HG03520 (cell line): ENCODE results near the gene HBZ.
"Not testable (repeated sequence)": the region's sequence is repeated elsewhere in the genome, so short reads cannot be mapped to it uniquely, and the experiment has no call there.

Experiments
- ATAC-seq: cut with Tn5 transposase; IDR thresholded peaks from one replicate; pipeline ENCODE4 v1.9.1; 2021; ENCODE audit warnings: mild to moderate bottlenecking, moderate library complexity; ENCODE audit not compliant: unreplicated experiment

Gene HBZ

GRCh38 chr16:164134-164823, 11.8 kb downstream of the HBZ start:
- ATAC-seq = not testable (repeated sequence)

GRCh38 chr16:164827-165538, 12.5 kb downstream of the HBZ start:
- no peak for ATAC-seq

- no peak for ATAC-seq
Observed at GRCh38 chr16:165539-166374, 13.3 kb downstream of the HBZ start, which contains the start of gene HBM. Gene HBM, plus strand, starts transcription at chr16:165978. Its CDS starts 20 bp downstream, at chr16:165998.

GRCh38 chr16:166375-167121, 14.1 kb downstream of the HBZ start:
- ATAC-seq = no peak

- no peak for ATAC-seq
Observed at GRCh38 chr16:167122-167690, 14.8 kb downstream of the HBZ start.

- no peak for ATAC-seq
Observed at GRCh38 chr16:168424-168823, 16.0 kb downstream of the HBZ start.

- no peak for ATAC-seq
Observed at GRCh38 chr16:169014-169413, 16.6 kb downstream of the HBZ start.

GRCh38 chr16:170088-170507, 17.7 kb downstream of the HBZ start:
- ATAC-seq = not testable (repeated sequence)

GRCh38 chr16:170788-171187, 18.3 kb downstream of the HBZ start:
- no peak for ATAC-seq

GRCh38 chr16:172374-172941, 20.0 kb downstream of the HBZ start, which contains the start of gene HBA2:
Gene HBA2, plus strand, starts transcription at chr16:172876. Its CDS starts 37 bp downstream, at chr16:172913.
- ATAC-seq = not testable (repeated sequence)

- ATAC-seq = not testable (repeated sequence)
Observed at GRCh38 chr16:173211-173854, 20.9 kb downstream of the HBZ start.

- ATAC-seq = not testable (repeated sequence)
Observed at GRCh38 chr16:173928-174769, 21.7 kb downstream of the HBZ start.

GRCh38 chr16:175011-175949, 22.8 kb downstream of the HBZ start:
- no peak for ATAC-seq

- not testable (repeated sequence) for ATAC-seq
Observed at GRCh38 chr16:176006-176405, 23.6 kb downstream of the HBZ start.

GRCh38 chr16:176477-177382, 24.3 kb downstream of the HBZ start, which contains the start of gene HBA1:
Gene HBA1, plus strand, starts transcription at chr16:176680. Its CDS starts 37 bp downstream, at chr16:176717.
- not testable (repeated sequence) for ATAC-seq

GRCh38 chr16:177394-177822, 25.0 kb downstream of the HBZ start:
- no peak for ATAC-seq
